Panc1 (cell line): ENCODE measurements around the gene TGFBR1. TPM values are rescaled to one million over a fixed set of nuclear protein-coding genes. Genes with fewer than 3 reads are reported as not detected.

ENCODE experiments used
- ATAC-seq: fragments of 200-7000 bp; cut with Tn5 transposase; 2 replicates; pipeline ENCODE4 v1.9.1; 2020; ENCODE audit warnings: mild to moderate bottlenecking, moderate library complexity
- BruUV-seq: library from RNA; stranded (reverse); fragments of 400-500 nt; replicated peaks from 2 replicates; lab custom pipeline; 2021; lab: Mats Ljungman, UMichigan
- CTCF ChIA-PET: fragments of 300-600 bp; sonication (Branson Sonifier 250); formaldehyde crosslinking; loops from one replicate; lab custom pipeline; 2022; ENCODE audit warnings: antibody characterized with exemption; lab: Charles Lee
- POLR2A ChIA-PET: fragments of 300-600 bp; sonication (Branson Sonifier 250); formaldehyde crosslinking; loops from one replicate; lab custom pipeline; 2022; ENCODE audit warnings: antibody characterized with exemption; lab: Charles Lee
- DNase-seq: peaks from one replicate; pipeline ENCODE4 v3.0.0-alpha.2; 2010; ENCODE audit warnings: low read depth, low spot score
- H3K27ac ChIP-seq: 2 replicates; pipeline ENCODE4 v1.5.1; 2011; ENCODE audit warnings: mild to moderate bottlenecking, low read length, inconsistent platforms
- H3K27me3 ChIP-seq: fragments of 200-500 bp; sonication (Bioruptor generic); 2 replicates; pipeline ENCODE4 v1.6.0; 2014; ENCODE audit warnings: low read length, inconsistent platforms; ENCODE audit not compliant: control insufficient read depth, insufficient read depth
- H3K36me3 ChIP-seq: fragments of 200-500 bp; sonication (Bioruptor generic); 2 replicates; pipeline ENCODE4 v1.5.1; 2014; ENCODE audit warnings: inconsistent platforms, mild to moderate bottlenecking, low read length, moderate library complexity; ENCODE audit not compliant: control insufficient read depth, insufficient read depth
- H3K4me1 ChIP-seq: 2 replicates; pipeline ENCODE4 v1.5.1; 2011; ENCODE audit warnings: inconsistent platforms, mild to moderate bottlenecking, low read length, moderate library complexity; ENCODE audit not compliant: control insufficient read depth, insufficient read depth
- H3K4me3 ChIP-seq, 2 experiments: 2 replicates each; pipeline ENCODE4 v1.5.1; 2011 to 2012; ENCODE audit warnings: low read depth in 2 of 2, low read length in 2 of 2, mild to moderate bottlenecking in 2 of 2, inconsistent platforms in 1 of 2, moderate library complexity in 1 of 2
- H3K9me3 ChIP-seq: fragments of 200-500 bp; sonication (Bioruptor generic); 2 replicates; pipeline ENCODE4 v1.5.1; 2014; ENCODE audit warnings: low read depth, mild to moderate bottlenecking, inconsistent platforms, low read length, moderate library complexity; ENCODE audit not compliant: control insufficient read depth, insufficient read depth
- POLR2AphosphoS5 ChIP-seq: IDR thresholded peaks from 2 replicates; pipeline ENCODE4 v1.6.1; 2012; ENCODE audit warnings: mild to moderate bottlenecking, low read depth, low read length, moderate library complexity
- SIN3A ChIP-seq: IDR thresholded peaks from 2 replicates; pipeline ENCODE4 v1.6.1; 2012; ENCODE audit warnings: low read depth, mild to moderate bottlenecking, low read length, moderate library complexity, borderline replicate concordance; ENCODE audit not compliant: insufficient read depth
- TCF7L2 ChIP-seq: IDR thresholded peaks from 2 replicates; pipeline ENCODE4 v1.6.1; 2011; ENCODE audit warnings: mild to moderate bottlenecking, low read depth, low read length, inconsistent platforms
- in situ Hi-C: cut with HindIII; loops from 2 replicates; pipeline ENCODE4 v1.10.0; 2016; ENCODE audit warnings: low sequenced_read_pairs, low pct_unique_long_range_greater_than_20kb
- intact Hi-C: fragments of 100-400 bp; cut with micrococcal nuclease; formaldehyde crosslinking; loops from one replicate; pipeline ENCODE4 v1.10.0; 2022; ENCODE audit not compliant: unreplicated experiment
- total RNA-seq: library from RNA; stranded (reverse); gene quantifications from one replicate; pipeline ENCODE4 v1.2.1, GENCODE V29; 2021; ENCODE audit not compliant: unreplicated experiment
- TF ChIP-seq, protein P1 (sequence below), 2 experiments: IDR thresholded peaks; 2 replicates each; pipeline ENCODE4 v1.6.1; 2011 to 2012; ENCODE audit warnings: low read depth in 2 of 2, control low read depth in 1 of 2, low read length in 1 of 2, mild to moderate bottlenecking in 1 of 2, moderate library complexity in 1 of 2; ENCODE audit not compliant: insufficient read depth in 1 of 2
- TF ChIP-seq, protein P2 (sequence below): fragments of 450-650 bp; IDR thresholded peaks from 2 replicates; pipeline ENCODE4 v1.5.1; 2017; ENCODE audit warnings: mild to moderate bottlenecking

Gene TGFBR1
- total RNA-seq, 1 experiment from 2014 or later = 22.2 TPM

DNA sequence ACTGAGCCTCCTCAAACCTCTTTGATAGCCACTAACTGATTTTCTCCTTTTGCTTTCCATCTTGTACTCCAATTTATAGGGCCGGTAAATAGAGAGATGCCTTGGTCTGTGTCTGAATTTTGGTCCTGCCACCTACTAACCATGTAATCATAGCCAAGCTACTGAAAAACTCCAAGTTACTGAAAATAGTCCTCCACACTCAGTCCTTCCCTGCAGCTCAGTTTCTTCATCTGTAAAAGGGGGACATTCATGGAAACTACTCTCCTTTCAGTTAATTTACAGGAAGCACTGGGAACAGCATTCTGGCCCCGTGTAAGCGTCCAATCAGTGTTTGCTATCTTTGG is 30.0 kb upstream of the TGFBR1 start:
- CTCF ChIA-PET = no interaction called here
- no TSS peak for BruUV-seq
- no peak overlapping the region for H3K27ac ChIP-seq
- TF ChIP-seq SIN3A = no peak
- TF ChIP-seq, protein P1, sequence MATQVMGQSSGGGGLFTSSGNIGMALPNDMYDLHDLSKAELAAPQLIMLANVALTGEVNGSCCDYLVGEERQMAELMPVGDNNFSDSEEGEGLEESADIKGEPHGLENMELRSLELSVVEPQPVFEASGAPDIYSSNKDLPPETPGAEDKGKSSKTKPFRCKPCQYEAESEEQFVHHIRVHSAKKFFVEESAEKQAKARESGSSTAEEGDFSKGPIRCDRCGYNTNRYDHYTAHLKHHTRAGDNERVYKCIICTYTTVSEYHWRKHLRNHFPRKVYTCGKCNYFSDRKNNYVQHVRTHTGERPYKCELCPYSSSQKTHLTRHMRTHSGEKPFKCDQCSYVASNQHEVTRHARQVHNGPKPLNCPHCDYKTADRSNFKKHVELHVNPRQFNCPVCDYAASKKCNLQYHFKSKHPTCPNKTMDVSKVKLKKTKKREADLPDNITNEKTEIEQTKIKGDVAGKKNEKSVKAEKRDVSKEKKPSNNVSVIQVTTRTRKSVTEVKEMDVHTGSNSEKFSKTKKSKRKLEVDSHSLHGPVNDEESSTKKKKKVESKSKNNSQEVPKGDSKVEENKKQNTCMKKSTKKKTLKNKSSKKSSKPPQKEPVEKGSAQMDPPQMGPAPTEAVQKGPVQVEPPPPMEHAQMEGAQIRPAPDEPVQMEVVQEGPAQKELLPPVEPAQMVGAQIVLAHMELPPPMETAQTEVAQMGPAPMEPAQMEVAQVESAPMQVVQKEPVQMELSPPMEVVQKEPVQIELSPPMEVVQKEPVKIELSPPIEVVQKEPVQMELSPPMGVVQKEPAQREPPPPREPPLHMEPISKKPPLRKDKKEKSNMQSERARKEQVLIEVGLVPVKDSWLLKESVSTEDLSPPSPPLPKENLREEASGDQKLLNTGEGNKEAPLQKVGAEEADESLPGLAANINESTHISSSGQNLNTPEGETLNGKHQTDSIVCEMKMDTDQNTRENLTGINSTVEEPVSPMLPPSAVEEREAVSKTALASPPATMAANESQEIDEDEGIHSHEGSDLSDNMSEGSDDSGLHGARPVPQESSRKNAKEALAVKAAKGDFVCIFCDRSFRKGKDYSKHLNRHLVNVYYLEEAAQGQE (IDR thresholded peaks at IDR 0.05; ENCODE audit: insufficient read depth in 1 of 2, low read depth in 2 of 2, low read length in 1 of 2) = no peak
- no peak for TF ChIP-seq TCF7L2
- TF ChIP-seq, protein P2, sequence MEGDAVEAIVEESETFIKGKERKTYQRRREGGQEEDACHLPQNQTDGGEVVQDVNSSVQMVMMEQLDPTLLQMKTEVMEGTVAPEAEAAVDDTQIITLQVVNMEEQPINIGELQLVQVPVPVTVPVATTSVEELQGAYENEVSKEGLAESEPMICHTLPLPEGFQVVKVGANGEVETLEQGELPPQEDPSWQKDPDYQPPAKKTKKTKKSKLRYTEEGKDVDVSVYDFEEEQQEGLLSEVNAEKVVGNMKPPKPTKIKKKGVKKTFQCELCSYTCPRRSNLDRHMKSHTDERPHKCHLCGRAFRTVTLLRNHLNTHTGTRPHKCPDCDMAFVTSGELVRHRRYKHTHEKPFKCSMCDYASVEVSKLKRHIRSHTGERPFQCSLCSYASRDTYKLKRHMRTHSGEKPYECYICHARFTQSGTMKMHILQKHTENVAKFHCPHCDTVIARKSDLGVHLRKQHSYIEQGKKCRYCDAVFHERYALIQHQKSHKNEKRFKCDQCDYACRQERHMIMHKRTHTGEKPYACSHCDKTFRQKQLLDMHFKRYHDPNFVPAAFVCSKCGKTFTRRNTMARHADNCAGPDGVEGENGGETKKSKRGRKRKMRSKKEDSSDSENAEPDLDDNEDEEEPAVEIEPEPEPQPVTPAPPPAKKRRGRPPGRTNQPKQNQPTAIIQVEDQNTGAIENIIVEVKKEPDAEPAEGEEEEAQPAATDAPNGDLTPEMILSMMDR = no peak
- TF ChIP-seq POLR2AphosphoS5 = no peak
- ATAC-seq (no peak), DNase-seq (no peak)
- POLR2A ChIA-PET = no interaction called here
- intact Hi-C loops (no loop called here), in situ Hi-C loops (no loop called here)
- H3K36me3 ChIP-seq = no peaks in the 10 kb centered on the region
- H3K4me3 ChIP-seq = no peak overlapping the region
- H3K27me3 ChIP-seq = no peaks in the 10 kb centered on the region
- no peaks in the 10 kb centered on the region for H3K9me3 ChIP-seq
- no peaks in the 10 kb centered on the region for H3K4me1 ChIP-seq

DNA sequence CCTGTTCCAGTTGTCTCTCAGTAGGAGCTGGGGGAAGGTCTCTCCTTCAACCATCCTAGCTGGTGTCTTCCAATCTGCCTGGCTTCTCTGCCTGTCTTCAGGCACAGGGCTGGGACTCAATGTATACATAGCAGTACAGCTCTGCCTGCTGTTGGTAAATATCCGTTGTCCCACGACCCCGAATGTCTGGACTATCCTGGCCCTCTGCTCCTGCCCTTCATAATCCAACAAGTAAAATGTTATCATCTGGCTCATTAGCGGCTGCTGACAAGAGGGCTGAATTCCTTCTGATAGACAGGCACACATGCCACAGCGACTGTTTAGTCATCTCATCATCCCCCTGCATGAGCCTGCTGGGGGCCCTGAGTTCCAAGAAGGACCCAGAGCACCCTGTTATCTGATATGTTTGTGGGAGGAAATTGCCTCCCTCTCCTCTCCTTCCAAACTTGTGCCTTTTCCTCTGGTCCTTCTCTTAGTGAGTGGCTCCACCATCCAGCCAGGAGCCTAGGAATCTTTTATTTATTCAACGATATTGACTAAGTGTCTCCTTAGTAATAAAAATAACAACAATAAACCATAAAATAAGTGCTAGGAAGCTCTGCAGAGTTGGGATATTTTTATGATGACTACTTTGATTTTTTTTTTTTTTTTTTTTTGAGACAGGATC is 29.5 kb upstream of the TGFBR1 start:
- TF ChIP-seq SIN3A = no peak
- TF ChIP-seq, protein P2 = no peak
- no peak for TF ChIP-seq POLR2AphosphoS5
- TF ChIP-seq TCF7L2 = no peak
- TF ChIP-seq, protein P1 (IDR thresholded peaks at IDR 0.05; ENCODE audit: insufficient read depth in 1 of 2, low read depth in 2 of 2, low read length in 1 of 2) = no peak
- ATAC-seq (no peak), DNase-seq (no peak)
- intact Hi-C loops = no loop called here
- Histone ChIP-seq H3K4me3 (no peak overlapping the region), H3K9me3 (no peaks in the 10 kb centered on the region), H3K36me3 (no peaks in the 10 kb centered on the region), H3K4me1 (no peaks in the 10 kb centered on the region), H3K27me3 (no peaks in the 10 kb centered on the region), H3K27ac (no peak overlapping the region)
- POLR2A ChIA-PET = no interaction called here
- no TSS peak for BruUV-seq
- CTCF ChIA-PET = no interaction called here
- in situ Hi-C loops = no loop called here
